GM18526 (cell line): ENCODE results near the gene HSD11B1.

Experiments used
- POLR2A ChIP-seq: IDR thresholded peaks from 3 replicates; pipeline ENCODE4 v1.6.1; 2011; ENCODE audit not compliant: insufficient read length; ENCODE audit errors: extremely low read depth

HSD11B1 gene

DNA sequence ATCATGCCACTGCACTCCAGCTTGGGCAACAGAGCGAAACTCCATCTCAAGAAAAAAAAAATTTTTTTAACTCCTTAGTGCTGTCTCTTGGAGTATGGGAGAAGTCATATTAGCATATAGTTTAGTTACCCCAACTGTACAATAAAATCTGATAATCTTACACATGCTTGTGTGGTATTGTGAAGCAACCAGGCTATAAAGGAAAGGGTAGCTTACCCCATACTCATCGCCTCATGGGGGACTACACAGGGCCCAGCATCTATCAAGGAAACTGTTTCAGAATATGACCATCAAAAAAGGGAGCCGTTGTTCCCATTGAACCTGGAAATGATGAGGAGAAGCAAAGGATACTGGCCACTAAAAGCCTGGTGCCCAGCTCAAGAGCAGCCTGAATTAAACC lies 48.2 kb downstream of the HSD11B1 start:
- TF ChIP-seq POLR2A = no peak

DNA sequence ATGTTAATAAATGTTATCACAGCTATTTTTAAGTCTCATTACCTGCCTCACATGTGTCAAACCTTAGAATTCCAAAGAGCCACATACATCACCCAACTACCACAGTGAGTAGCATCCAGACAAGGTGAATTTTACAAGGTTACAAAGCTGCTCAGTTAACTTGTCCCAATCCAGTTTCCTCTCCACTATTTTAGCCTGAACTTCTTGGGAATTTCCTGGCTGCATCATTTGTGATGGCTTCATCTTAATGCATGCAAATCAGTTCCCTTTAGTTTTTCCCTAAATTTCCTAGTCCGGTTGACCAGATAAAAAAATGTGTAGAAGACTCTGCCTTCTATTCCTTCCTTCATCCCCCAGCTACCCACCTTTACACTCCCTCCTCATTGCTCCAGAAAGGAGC lies 50.6 kb downstream of the HSD11B1 start:
- TF ChIP-seq POLR2A = no peak

DNA sequence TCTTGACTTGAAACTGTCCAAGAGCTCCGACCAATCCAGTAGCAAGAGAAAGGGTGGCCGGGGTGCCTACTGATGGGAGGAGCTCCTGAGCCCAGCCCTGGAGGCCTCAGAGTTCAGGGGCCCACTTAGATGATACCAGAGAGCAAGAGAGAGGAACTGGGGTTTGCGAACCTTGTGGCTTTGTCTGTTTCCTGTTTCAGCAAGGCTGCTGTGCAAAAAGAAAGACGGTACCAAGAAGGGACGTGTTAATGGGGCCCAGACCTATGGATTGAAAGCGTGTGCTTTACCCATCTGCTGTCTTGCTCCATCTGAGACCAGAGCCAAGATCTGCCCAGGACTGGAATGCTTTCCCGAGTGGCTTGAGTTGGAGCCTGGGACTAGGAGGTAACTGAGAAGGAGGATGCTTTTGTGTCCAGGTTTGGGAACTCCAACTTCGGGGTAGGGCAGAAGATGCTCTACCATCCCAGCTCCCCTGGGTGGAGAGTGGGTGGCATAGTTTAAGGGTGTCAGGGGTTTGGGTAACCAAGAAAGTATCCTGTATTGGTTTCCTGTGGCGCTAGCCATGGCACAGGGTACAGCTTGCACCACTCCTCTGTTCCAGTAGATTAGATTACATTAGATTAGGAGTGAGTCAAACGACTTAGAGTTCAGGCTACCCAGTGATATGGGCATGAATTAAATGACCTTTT lies 51.4 kb downstream of the HSD11B1 start, which contains the start of gene TRAF3IP3:
TRAF3IP3 (plus strand) TSS at position 128 of the 689 bp plus-strand sequence. CDS start 3,987 bp downstream, outside the sequence.
- peak; percentile 67 for TF ChIP-seq POLR2A

DNA sequence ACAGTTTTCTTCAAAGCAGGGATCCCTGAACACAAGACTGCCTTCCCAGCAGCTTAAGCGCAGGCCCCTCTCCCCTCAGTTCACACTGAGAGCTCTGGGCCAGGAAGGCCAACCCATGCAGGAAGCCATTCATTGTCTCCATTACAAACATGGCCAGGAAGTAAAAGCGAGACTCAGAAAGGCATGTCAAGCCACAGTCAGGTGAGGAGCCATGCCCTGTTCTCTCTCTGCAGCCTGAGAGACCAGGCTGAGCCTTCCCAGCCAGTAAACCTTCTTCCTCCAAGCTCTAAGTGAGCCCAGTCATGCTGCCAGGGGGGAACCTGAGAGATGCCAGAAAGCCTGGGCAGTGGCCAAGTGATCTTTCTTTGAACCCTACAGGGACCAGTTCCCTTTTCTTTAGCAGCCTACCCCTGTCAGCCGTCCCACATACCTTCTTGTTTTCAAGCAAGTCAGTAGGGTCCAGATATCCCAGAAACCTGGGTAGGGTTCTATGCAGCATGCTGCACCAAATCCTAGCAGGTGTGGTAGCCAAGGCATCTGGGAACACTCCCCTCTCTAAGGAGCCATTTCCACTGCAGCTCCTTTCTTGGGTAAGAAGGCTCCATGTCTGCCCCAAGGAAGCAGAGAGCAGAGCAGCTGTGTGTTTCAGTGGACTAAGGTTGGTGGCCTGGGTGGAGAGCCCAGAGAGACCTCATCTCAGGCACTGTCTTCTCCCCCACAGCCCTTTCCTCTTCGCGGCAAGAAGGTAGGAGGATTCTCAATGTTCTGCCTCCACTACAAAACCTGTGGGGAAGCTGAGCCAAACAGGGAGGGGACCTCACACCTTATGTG lies 52.2 kb downstream of the HSD11B1 start:
- TF ChIP-seq POLR2A = peak; percentile 51

DNA sequence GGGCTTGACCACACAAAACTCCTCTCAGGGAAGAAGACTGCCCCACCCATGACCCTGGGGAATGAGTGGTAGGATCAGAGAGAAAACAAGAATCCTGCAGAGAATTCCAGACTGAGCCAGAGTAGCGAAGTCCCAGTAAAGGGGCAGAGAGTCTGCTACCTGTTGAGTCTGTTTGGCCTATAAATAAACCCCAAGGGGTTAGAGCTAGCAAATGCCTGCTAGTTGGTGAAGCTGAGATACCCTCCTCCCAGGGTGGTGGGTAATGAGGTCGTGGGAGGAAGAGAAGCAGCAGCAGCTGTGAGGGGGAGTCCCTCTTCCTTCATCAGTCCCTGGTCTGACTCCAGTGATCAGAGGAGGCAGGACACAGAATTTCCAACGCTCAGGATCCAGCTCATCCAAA lies 53.8 kb downstream of the HSD11B1 start:
- no peak for TF ChIP-seq POLR2A

DNA sequence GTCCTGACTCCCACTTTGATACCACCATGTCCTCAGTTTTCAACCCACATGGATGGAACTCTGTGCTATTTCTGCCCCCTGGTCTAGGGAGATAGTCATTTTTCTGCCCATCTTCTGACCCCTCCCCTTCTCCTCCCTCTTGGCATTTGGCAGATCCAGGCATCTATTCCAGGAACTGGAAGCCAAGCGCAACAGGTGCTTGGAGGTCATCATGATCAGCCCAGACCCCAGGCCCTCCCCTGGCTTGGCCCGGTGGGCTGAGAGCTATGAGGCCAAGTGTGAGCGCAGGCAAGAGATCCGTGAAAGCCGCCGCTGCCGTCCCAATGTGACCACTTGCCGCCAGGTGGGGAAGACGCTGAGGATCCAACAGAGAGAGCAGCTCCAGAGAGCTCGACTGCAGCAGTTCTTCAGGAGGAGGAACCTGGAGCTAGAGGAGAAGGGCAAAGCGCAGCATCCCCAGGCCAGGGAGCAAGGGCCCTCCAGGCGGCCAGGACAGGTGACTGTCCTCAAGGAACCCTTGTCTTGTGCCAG lies 55.2 kb downstream of the HSD11B1 start:
- TF ChIP-seq POLR2A = no peak

DNA sequence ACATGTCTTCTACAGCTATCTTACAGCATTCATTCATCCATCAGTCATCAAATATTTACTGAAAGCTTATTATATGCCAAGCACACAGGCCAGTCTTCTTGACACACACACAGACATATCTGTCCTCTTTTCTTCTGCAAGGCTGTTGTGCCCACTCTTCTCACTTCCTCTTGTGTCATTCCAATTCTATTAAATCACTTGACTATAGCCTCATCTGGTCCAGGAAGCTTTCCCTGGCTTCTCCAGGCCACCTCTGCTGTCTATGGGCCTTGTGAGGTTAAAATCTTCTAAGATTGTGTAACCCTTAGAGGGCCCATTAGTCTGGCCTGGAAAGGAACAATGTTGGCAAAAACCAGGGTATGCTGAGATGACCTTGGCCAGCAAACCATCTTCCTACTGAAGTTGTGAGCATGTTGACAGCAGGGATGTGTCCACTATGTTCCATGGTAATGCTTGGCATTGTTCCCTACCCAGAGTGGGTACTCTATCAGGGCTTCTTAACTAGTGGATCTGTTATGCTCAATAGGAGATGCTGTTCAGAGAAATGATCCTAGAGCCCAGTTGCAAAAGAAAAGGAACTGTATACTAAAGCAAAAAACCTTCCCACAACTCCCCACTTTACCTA lies 56.5 kb downstream of the HSD11B1 start:
- TF ChIP-seq POLR2A = no peak

DNA sequence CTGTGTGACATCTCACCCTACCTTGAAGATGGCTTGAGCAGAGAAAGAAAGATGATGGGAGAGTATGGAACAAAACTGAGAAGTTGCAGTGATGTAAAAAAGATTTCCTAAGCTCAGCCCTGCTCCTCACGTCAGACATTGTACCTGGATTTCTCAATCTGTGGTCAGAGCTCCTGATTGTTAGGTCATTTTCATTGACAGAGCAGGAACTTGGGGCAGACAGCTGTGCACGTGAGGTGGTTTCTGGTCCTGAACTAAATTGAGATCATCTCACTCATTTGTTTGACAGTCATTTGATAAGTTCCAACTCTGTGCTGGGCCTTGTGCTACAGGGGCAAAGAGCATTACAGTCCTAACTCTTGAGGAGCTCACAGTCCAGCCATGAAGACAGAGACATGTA lies 61.4 kb downstream of the HSD11B1 start:
- TF ChIP-seq POLR2A = no peak

DNA sequence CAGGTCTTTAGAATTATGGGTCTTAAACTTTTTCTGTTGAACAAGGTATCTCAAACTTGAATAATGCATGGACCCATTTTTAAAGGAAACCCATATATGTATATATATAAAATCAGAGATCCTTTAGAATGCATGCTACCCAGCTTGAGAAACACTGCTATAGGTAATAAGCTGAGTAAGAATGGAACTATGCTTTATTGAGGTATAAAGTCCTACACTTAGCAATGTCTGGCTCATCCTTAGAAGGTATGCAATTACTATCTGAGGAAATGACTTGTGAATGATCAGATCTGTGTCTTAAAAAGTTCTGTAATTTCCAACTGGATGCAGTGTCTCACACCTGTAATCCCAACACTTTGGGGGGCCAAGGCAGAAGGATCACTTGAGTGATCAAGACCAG lies 62.5 kb downstream of the HSD11B1 start:
- no peak for TF ChIP-seq POLR2A

DNA sequence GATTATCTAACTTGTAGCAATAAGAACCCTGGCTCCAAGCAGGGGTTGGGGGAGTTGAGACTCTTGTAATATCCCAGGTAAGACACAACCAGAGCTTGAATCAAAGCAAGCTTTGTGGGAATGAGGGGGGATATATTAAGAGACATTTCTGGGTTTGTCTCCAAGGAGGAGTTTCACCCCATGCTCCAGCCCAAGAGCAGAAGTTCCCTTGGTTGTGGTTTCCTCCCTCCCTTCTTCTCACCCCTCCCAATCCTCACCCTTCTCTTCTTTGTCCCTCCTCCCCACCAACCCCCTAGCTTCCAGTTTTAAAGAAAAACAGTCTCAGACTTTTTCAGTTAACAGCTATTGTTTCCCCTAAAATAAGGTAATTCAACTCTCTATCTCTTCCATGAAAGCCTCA lies 63.1 kb downstream of the HSD11B1 start:
- TF ChIP-seq POLR2A = no peak

DNA sequence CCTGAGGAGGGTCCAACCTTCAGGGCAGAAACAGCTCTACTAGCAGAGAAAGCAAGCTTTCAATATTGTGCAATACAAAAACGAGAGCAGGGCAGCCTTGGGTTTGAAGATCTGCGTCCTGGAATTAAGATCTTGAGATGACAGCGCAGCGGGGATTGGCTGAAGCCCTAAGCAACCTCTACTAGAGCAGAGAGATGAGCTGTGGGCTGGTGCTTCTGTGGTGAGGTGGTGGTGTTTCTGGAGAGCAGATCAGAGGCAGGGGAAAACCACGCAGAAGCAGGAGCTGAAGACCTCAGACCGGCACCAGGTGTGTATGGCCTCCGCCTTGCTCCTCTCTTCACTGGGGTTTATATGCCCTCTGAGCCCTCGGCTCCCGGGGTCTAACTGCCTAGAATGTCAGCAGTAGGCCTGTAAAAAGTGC lies 63.7 kb downstream of the HSD11B1 start:
- TF ChIP-seq POLR2A = peak; percentile 78

DNA sequence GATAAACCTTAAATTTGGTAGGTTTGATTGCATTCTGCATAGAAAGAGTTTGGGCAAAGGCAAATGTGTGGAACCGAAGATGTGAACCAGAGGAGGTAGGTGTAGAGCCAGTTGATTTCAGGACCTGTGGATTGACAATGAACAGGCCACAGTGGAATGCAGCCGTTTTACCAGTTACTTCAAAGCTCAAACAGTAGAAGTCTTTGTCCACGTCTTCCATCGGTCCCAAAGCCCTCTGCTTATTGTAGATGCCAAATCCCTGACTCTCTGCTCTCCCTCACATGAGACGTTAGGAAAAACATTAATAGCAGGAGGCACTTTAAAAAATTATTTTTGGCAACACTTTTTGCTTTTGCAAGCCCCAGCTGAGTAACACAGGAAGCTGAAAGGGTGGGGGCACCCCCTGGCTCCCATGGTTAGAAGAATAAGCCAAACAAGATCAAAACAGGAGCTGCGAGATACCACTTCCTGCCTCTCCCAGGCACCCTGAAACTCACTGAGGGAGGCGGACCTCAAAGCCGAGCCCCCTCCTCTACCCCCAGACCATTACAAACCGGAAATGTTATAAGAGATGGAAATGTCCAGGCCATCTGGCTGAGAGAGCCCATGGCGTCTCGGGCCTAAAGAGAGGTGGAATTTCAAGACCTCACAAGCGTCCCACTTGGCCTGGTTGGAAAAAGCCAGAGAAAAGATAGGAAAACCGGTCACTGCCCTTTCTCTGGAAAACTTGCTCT lies 64.7 kb downstream of the HSD11B1 start:
- TF ChIP-seq POLR2A = no peak

DNA sequence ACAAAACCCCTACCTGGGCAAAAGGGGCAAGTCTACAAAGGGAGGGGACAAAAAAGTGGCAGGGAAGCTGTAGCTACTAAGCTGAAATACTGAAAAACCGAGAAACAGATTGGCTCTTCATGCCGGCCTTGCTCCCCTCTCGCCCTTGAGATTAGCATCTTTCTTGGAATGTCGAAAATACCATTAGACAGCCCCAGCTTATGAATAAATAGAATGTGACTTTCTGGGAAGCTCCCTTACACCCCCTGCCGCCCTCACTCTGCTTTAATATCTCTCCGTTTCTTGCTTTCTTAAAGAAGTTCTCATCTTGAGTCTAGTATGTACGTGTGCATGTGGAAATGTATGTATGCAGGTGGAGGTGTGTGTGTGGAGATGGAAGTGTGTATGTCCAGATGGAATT lies 65.3 kb downstream of the HSD11B1 start:
- no peak for TF ChIP-seq POLR2A

DNA sequence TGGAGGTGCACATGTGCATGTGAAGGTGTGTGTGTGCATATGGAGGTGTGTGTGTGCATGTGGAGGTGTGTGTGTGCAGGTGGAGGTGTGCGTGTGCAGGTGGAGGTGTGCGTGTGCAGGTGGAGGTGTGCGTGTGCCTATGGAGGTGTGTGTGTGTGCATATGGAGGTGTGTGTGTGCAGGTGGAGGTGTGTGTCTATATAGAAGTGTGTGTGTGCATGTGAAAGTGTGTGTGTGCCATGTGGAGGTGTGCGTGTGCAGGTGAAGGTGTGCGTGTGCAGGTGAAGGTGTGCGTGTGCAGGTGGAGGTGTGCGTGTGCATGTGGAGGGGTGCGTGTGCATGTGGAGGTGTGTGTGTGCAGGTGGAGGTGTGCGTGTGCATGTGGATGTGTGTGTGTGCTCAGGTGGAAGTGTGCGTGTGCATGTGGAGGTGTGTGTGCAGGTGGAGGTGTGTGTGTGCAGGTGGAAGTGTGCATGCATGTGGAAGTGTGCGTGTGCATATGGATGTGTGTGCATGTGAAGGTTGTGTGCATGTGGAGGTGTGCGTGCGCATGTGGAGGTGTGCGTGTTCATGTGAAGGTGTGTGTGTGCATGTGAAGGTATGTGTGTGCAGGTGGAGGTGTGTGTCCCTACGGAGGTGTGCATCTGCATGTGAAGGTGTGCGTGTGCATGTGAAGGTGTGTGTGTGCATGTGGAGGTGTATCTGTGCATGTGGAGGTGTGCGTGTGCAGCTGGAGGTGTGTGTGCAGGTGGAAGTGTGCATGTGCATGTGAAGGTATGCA lies 66.2 kb downstream of the HSD11B1 start:
- TF ChIP-seq POLR2A = no peak
